M059J (cell line): Measurements from ENCODE around the gene PURA. TPM values are rescaled to one million over a fixed set of nuclear protein-coding genes. Genes with fewer than 3 reads are reported as not detected.

Source experiments
- DNase-seq: peaks from one replicate; pipeline ENCODE4 v3.0.0-alpha.2; 2012; ENCODE audit warnings: low read depth
- total RNA-seq: library from RNA; depleted of rRNA; stranded (reverse); fragments of >200 nt; shearing (Covaris generic); gene quantifications from 2 replicates; pipeline ENCODE4 v1.2.3, GENCODE V29; 2014

Gene PURA
- total RNA-seq, 1 experiment from 2014 or later = 7.8 TPM

- peak; percentile 27 for DNase-seq
These were observed 3.9 kb upstream of the PURA start for GRCh38 chr5:140109759-140110645.

DNA sequence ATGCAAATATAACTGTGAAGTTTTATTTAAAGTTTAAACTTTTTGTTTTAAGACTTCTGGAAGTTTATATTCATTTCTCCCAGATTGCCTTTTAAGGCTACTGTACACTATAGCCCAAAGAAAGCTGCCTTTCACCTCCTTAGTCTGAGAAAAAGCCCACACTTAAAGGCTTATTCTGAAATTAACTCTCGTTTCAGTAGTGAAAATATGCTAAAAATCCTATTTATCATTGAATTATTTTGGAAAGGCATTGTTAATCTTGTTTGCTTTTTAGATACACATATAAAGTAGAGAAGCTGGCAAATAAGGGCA lies 3.3 kb upstream of the PURA start:
- DNase-seq = no peak

DNA sequence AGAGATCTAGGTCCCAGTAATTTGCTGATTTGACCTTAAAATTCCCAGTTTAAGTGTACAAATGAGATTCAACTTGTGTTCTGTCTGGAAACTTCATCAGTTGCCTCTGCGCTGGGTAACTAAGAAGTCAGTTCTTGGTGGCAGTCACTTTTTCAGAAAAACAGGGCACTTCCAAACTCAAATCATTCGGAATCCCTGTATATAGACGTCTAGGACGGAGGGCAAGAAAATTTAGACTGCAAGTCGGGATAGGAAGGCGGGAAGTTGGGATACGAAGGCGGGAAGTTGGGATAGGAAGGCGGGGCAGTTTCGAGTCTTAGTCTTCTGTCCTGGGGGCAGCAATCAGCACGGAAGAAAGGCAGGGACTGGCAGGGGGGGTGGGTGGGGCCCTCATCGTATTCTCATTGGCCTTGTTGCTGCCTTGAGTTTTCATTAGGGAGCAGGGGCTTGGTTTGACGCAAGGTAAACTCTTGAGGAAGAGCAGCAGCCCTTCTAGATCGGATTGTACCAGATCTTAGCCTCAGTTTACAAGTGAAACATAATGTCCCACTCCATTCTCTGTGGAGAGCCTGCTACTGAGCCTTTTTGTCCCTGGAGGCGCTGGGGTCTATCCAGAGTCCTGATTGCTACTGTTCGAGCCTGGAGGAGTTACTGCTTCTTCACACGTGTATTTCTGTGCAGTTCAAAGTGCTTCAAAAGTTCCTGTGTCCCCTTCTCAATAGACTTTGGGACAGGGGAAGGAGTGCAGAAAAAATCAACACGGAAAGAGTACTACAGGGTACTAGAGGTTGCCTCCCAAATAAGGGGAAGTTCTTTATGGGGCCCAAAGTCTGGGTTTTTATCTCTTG lies 2.7 kb upstream of the PURA start:
- no peak for DNase-seq

DNA sequence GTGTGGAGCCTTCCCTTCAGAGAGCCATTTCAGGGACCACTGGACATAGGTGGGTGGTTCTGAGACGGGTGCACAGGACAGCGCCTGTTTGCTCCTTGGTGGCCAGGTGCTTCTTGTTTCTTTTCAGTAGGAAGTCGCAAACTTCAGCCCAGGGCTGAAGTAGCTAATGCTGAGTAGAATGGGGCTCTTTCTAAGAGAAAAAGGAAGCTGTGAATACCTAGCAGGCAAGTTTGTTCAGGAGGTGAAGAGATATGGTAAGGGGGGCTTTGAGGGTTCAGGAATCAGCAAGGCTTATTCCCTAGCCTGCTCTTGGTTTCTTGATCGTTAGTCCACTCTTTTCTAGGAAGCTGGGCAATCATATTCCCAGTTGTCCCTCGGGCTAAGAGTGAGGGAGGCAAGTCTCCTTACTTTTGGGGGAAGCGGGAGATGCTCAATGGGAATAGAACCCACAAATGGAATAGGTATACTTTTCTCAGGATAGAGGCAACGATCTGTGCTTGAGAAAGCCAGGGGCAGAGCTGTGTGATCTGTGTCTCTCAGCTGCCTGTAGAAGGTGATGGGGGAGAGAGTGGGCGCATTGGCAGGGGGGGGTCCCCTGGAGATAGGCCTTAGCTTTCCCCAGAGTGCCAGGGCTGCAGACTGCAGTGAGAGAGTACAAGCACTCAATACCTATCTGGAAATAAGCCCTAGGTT lies 1.9 kb upstream of the PURA start:
- DNase-seq = no peak

DNA sequence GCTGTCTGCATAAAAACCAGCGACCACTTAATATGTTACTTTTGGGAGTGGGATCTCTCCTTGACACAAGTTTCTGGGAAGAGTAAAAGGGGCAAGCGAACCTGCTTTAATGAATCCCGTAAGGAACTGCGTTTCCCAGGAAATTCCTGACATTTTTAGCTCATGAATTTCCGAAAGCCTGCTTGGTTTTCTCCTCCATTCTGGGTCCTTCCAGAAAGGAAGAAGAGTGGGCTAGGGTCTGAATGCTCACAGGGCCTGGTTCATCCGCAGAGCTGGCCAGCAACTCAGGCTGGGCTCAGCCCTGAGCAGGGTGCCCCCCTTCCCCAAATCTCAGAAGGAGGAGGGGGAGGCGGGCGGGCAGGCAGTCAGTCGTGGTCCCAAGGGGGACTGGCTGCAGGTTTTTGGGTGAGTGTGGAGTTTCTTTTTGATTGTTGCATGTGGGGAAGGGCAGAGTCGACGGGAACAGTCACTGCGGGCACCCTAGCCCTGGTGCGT lies 1.2 kb upstream of the PURA start:
- peak; percentile 43 for DNase-seq

DNA sequence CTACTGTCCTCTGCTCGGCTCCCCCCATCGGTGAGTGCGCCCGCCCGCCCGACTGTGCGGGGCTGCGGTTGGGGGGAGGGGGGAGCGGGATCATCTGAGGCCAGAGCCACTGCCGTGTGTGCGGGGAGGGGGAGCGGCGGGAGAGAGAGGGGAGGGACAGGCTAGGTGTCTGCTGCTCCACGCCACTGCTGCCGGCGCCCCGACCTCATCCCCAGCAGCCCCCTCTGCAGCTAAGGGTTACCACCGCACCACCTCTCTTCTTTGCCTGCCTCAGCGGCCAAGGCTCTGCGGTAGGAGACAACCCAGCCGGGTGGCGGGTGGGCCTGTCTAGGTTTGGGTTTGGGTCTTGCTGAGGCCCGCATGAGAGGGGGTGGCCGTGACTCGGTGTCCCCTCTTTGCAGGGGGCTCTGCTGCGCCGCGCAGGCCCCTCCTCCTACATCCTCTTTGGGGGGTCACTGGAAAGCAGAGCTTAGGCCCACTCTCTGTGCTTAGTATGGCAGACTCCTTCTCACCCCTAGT lies 670 bp upstream of the PURA start:
- DNase-seq = no peak

DNA sequence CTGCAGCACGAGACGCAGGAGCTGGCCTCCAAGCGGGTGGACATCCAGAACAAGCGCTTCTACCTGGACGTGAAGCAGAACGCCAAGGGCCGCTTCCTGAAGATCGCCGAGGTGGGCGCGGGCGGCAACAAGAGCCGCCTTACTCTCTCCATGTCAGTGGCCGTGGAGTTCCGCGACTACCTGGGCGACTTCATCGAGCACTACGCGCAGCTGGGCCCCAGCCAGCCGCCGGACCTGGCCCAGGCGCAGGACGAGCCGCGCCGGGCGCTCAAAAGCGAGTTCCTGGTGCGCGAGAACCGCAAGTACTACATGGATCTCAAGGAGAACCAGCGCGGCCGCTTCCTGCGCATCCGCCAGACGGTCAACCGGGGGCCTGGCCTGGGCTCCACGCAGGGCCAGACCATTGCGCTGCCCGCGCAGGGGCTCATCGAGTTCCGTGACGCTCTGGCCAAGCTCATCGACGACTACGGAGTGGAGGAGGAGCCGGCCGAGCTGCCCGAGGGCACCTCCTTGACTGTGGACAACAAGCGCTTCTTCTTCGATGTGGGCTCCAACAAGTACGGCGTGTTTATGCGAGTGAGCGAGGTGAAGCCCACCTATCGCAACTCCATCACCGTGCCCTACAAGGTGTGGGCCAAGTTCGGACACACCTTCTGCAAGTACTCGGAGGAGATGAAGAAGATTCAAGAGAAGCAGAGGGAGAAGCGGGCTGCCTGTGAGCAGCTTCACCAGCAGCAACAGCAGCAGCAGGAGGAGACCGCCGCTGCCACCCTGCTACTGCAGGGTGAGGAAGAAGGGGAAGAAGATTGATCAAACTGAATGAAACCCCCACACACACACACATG lies 654 bp downstream of the PURA start:
- peak; percentile 62 for DNase-seq

GRCh38 chr5:140115186-140115500 lies 1.2 kb downstream of the PURA start:
- no peak for DNase-seq

DNA sequence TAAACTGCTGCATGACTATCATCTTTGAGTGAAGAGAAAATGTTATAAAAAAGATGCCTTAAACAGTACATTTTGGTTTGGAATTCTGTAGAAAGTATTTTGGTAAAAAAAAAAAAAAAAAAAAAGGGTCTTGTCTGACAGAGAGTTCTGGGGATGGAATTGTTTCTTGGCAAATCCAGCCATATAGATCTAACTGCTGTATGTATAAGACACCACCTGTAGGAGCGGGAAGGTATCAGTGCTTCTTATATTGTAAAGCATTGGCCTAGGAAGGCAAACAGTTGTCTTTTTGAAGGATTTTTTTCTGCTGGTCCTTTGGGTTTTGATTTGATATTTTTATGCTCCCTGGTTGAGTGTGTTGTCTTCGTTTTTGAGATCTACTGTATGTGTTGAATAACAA lies 2.8 kb downstream of the PURA start:
- DNase-seq = no peak

- no peak for DNase-seq
These were observed 3.6 kb downstream of the PURA start for GRCh38 chr5:140117523-140117922.

DNA sequence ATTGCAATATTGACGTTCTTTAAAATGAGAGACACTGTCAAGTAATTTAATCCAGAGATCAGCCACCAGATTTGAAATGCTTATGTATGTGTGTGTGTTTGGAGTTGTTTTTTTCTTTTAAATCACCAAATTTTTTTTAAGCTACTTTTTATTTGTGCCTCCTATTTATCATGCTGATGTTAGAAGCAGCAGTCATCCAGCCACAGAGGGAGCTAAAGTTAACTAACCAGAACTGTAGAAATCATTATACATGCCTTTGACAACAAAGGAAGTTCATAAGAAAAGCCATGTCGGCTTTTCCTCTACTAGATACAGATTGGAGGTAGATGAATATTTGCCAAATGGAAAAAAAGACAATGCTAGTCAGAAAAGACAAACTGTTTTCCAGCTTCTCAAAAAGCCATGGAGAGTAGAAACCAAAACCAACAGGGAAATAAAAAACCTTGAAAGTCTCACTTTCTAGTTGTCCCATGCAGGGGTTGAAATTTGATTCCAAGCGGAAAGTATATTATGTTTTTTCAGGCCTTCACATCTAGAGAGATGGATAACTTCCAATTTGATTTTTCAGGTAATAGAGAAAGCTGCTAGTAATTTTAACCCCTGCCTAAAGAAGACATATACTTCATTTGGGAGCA lies 4.5 kb downstream of the PURA start:
- peak; percentile 19 for DNase-seq

- DNase-seq = no peak
These were observed 11.7 kb downstream of the PURA start, which contains the start of gene IGIP for GRCh38 chr5:140125637-140126036. IGIP (plus strand) TSS chr5:140125937; CDS start chr5:140128477, 2,540 bp downstream.

DNA sequence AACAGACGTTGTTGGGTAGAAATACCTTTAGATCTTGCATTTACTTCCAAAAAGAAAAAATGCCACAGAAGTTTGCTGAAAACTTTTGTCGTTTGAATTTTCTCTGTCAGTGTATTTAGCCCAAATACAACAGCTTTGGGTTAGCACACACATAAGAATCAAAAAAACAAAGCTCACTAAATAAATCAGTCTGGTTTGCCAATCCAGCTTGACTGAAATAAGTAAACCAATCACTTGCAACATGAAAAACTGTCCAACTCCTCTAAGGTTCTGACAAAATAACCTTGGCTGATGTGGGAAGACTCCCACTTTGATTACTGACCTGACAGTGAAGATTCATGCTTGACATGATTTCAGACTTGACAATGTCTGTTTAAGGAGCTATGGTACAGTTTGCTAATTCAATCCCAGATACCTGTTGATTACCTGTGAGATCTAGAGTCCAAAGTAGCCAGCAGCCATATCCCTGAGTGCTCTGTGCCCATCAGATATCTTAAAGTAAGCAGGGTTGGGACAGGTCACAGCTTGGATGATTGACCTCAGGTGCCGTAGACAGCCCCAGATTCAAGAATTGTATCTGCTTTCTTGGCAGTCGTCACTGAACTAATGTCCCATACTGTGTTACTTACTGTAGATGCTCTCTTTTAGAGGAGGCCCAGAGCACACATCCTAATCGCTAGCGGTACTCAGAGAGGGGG lies 12.6 kb downstream of the PURA start:
- DNase-seq = no peak

DNA sequence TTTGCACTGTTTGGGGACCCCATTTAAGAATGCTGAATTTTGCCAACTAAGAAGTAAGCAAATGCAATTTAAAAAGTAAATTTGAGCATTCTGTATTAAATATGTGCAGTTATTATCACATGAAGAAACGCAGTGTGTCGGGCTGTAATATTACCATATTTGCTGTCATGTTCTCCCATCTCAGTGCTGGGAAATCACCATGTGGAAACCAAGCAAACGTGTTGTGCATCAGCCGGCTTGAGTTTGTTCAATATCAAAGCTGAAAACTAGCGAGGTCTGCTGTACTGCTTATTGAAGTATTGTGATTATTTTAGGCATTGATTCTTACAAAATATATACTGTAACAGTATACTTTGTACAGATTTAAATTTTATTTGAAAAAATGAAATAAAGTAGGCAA lies 14.5 kb downstream of the PURA start:
- no peak for DNase-seq

- peak; percentile 18 for DNase-seq
These were observed 17.2 kb downstream of the PURA start for GRCh38 chr5:140130949-140131733.

DNA sequence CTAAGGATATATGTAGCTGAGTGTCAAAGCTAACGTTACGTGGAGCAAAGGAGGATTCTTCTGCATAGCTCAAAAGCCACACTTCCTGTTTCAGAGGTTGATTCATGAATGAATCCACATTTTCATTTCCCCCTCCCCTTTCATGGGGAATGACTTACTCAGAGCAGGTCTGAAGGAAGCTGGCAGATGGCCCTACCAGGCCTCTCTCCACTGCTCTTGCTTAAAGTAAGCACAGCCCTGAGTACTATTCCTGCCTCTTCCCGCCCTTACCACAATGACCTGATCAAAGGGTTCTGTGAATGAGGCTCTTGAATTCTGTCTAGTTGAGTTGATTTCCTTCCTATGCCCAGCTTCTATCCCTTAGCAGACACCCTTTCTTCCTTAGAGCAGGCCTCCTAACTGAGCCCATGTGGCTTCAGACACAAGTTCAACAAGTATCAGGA lies 18.1 kb downstream of the PURA start:
- peak; percentile 97 for DNase-seq

GRCh38 chr5:140133514-140134167 lies 19.7 kb downstream of the PURA start:
- no peak for DNase-seq

DNA sequence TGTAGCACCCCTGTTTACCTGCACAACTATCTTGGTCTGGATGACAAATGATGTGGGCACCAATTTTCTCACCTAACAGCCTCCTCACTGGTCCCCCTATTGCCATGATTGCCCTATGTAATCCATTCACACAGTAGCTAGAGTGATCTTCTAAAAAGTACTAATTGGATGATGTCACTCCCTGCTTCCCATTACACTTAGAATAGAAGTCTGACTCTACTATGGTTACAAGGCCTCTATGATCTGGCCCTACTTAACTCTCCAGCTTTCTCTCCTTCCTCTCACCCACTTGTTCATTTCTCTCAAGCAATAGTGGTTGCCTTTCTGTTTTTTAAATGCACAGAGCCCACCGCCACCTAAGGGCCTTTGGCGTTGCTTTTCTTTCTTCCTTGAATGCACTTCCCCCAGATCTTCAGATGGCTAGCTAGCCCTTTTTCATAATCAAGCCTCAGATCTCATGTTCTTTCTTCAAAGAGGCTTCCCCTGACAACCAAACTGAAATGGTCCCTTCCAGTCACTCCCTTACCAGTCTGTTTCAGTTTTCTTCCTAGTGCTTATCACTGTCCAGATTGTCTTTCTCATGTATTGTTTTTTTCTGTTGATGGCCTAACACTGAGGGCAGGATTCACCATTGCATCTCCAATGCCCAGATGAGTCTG lies 20.5 kb downstream of the PURA start:
- no peak for DNase-seq
